Inferior parietal cortex (tissue), 1 donor: ENCODE measurements around the gene PCF11.

Source experiments
- DNase-seq: peaks from one replicate; pipeline ENCODE4 v3.0.0-alpha.2; 2016; ENCODE audit errors: extremely low spot score

The PCF11 gene

DNA sequence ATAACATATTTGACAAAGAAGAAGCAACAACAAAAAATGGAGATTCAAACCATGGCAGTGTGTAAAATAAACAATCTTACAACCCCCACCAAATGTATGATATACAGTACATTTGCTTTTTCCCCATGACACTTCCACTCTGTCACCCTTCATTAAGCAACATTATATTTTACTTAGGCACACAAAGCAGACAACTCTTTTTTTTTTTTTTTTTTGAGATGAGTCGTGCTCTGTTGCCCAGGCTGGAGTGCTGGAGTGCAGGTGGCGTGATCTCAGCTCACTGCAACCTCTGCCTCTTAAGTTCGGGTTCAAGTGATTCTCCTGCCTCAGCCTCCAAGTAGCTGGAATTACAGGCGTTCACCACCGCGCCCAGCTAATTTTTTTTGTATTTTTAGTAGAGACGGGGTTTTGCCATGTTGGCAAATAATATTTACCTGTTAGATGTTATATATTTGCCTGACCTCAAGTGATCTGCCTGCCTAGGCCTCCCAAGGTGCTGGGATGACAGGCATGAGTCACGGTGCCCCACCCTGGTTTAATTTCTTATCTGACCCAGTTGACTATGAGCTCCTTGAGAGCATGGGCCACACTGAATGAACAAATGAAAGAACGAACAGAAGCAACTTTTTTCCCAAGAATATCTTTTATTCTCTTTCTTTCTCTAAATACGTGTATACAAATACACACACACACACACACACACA is 5.5 kb upstream of the PCF11 start:
- DNase-seq, result no peak

DNA sequence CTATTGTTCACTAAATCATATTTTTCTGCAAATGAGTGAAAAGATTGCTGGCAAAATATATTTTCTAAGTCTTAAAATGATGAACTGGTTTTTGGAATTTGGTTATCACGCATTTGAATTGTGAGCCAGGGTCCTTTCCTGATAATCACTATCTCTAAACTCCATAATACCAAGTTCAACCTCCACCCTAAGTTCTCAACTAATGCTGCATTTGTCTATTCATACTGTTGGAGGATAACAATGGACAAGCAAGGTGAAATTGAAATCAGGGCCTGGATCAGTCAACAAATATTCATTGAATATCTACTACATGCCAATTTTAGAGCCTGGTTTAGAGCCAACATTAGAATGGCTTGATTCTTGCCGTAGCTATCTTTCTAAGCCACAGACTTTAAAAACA is 4.7 kb upstream of the PCF11 start:
- no peak for DNase-seq

DNA sequence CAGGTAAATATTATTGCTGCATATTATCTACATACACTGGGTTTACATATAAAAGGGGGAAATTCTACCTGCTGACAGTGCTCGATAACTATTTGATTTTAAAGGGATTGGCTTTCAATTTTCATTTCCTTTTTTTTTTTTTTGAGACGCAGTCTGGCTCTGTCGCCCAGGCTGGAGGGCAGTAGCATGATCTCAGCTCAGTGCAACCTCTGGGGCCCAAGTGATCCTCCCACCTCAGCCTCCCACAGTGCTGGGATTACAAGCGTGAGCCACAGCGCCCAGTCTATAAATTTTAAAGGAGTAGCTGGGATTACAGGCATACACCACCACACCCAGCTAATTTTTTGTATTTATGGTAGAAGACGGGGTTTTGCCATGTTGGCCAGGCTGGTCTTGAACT is 3.2 kb upstream of the PCF11 start:
- DNase-seq, result no peak

DNA sequence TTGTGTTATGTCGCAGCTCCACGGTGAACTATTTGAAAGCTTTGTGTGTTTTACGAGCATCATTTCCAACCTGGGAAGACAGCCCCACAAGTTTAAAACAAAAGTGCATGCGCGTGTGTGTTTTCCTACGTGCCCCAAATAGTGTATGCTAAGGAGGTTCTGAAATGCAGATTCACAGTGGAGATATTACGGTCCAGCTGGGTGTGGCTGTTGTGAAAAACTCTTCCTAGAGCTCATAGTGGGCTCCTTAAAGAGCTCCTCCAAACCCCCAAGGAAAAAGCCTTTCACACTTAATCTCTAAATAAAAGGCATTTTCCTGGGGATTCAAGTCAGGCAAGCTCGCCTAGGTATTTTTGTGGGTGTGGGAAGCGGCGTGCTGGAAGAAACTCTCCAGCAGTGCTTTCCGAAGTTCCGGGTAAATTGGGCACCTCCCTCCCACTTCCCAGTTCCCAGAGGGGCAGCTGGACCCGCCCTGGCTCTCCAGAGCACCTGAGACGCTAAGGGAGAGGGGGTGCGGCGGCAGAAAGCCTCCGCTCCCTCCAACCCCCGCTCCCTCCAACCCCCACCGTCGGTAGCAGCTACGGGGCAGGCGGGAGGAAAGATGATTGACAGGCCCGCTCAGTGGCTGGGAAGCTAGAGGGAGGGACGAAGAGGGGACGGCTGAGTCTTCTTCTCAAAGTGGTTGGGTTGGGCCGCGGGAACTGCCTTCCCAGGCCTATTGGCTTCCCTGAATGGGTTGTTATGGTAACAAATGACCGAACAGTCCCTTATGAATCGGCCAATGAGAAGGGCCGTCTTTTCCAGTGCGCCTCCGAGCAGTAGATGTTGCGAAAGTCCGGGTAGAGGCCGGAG is 561 bp upstream of the PCF11 start:
- DNase-seq, result peak; percentile 99

DNA sequence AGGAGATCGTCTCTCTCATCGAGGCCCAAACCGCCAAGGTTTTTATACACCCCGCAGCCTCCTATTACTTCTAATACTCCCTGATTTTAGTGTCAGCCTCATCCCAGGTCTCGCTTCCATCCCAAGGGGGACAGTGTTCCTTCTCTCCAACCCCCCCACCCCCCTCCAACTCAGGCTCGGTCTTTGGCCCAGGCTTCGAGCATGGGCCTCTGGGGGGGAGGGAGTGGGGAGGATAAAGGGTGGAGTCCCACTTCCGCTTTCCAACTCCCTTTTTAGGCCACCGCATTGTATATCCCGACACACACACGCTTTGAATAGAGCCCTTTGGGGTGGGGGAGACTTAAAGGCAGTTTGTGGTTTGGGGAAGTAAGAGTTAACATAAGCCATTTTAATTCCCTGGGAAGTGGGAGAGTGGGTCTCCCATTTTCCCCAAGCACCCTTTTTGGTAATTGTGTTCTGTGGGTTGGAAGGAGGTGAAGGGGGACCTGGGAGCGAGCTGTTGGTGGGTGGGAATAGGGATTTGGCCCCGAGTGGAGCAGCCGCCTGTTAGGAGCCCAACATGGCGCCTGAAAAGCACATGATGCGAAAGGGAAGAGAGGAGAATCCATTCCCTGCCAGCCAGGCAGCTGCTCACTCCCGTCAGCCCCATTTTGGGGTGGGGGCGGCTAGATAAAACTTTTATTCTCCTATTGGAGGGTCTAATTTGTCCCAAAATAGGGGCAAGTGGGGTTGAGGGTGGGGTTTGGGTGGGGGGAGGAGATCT is 844 bp downstream of the PCF11 start:
- peak; percentile 76 for DNase-seq

DNA sequence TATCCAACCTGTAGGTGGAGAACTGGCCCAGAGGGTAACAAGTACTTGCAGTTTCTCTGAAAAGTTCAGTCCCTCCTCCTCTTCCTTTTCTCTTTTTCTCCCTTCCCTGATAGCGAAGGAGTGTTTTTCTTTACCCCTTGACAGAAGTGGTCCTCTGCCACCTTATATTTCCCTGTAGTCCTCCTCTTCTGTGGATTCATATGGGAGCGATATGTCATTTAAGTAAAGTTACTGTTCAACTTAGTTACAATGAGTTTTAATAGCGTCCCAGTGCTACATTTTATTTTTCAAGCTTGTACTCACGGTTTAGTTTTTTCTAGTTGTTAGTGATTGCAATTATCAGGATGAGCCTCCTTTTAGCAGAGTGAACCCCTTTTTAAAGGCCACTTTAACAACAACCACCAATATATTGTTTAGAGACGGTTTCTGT is 1.4 kb downstream of the PCF11 start:
- DNase-seq, result no peak

DNA sequence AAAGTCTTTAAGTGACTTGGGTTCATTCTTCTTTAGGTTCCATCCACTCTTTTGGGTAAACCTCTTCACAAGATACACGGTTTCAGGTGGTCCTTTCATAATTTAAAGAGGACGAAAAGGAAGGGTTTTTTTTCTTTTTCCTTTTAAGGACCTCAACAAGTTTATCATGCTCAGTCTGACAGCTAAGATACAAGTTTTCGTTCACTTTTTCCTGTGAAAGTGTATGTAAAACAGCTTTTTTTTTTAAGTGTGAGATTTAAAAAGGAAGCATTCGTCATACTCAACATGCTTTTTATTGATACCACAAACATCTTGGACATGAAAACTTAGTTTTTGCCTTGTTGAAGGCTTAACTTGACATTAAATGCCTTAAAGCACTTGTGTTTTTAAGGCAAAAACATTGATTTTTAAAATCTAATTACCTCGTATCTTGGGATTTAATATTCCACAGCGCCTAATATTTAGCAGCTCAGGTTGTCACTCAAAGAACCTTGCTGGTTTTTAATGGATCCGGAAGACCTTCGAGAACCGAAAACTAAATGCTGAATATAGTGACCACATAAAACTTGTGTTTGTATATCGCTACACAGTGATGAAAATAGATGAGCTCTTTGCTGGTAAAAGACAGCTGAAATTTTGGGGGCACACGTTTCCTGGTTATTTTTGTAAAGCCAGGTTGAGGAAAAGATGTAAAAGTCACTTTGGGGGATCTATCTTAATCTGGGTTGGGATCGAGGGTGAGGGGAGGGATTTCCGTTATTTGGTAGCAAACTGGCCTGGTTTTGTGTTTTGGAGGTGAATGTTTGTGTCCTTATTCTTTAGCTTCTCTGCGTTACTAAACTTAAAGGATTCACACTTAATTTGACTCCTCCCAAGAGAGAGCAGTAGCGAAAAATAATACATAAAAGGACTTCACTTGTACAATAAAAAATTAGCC is 2.3 kb downstream of the PCF11 start:
- no peak for DNase-seq

DNA sequence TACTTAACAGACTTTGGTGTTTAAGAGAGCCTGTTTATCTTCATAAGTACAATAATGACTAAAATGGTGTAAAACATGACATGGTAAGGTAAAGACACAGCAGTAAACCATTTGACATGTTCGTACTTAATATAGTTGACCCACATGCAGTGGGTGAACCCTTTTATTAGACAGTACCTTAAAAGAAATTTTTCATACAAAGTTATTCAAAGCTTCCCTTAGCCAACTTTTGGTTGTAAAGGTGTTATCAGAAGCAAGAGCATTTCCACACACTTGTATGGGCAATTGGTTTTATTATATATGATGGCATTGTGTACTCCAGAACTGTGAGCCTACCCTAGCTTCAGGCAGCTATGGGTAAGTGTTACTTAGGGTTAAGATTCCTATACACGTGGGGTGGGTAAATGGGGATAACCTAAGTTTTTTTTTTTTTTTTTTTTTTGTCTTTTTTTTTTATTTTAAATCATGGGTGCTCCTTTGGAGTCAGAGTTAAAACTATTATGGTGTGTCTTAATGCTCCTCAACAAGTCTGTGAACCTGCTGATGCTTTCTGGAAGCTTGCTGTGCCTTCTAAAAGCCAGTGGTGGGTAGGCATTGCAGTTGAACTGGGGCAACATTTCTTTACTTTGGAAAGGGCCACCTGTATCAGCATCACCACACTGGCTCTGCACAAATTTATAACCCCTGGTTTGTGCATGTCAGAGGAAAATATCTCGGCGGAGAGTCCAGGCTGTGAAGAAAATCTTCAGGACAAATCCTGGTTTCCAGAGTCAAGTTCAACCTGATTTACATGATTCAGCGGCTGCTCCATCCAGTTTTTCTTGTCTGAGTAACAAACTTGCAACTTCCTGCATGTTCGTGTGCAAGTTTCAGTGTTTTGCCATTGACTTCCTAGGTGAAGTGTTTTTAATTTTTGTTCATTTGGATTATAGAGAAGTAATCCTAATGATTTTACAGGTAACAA is 3.3 kb downstream of the PCF11 start:
- no peak for DNase-seq

DNA sequence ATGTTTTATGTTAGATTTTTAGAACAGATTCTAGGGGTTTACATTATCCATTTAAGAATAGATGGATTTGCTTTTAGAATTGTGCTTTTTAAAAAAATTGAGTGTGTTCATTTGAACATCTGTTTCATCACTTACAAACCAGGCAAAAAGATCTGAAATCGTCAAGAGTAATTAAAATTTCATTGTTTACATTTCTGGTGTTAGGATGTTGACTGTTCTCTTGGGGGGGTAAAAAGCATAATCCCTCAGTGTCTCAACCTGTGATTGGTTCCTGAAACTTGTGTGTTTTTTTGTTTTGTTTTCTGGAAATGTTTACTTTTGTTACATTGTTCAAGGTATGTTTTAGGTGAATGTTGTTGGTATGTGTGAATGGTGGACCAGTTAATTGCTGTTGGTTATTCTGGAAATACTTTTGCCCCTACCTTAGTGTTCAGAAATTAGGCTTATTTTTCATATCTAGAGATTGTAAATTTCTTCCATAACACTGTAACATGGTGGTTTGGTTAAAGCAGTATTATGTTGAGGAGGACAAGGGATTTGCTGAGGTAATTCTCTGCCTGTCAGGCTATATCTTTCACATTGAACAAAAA is 4.8 kb downstream of the PCF11 start:
- DNase-seq, result no peak

DNA sequence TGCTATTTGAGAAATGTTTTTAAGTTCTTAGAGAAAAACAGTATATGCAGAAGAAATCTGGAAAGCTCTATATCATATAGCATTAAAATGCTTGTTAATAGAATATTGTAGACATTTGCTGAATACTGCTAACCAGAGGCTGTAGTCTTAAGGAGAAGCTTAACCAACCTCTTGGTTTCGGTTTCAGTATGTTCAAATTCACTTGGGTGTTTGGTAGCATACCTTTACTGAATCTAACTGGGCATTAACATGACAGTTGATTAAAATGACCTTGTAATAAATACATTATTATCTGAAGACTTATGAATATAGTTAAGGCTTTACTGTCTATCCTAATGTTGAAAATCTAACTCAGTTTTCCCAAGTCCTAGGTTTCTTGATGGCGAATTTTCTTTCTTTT is 5.4 kb downstream of the PCF11 start:
- no peak for DNase-seq

DNA sequence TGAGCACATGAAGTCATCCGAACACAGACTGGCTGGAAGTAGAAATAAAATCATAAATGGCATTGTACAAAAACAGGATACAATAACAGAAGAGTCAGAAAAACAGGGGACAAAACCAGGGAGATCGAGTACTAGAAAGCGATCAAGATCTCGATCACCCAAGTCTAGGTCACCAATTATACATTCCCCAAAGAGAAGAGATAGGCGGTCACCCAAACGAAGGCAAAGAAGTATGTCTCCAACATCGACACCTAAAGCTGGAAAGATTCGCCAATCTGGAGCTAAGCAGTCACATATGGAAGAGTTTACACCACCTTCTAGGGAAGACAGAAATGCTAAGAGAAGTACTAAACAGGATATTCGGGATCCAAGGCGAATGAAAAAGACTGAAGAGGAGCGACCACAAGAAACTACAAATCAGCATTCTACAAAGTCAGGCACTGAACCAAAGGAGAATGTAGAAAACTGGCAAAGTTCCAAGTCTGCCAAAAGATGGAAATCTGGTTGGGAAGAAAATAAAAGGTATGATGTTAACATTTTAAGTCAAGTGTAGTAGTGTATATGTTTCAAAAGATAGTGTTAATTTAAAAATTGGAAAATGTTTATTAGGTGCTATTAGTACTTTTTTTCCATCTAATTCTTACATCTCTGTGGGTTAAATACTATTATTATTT is 9.4 kb downstream of the PCF11 start:
- DNase-seq, result no peak

DNA sequence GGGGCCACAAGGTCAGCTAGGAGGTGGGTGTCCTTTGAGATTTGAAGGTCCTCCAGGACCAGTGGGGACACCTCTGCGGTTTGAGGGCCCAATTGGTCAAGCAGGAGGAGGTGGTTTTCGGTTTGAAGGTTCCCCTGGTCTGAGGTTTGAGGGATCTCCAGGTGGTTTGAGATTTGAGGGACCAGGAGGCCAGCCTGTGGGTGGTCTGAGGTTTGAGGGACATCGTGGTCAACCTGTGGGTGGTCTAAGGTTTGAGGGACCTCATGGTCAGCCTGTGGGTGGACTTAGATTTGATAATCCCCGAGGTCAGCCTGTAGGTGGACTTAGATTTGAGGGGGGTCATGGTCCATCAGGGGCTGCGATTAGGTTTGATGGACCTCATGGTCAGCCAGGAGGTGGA is 11.8 kb downstream of the PCF11 start:
- DNase-seq, result no peak

DNA sequence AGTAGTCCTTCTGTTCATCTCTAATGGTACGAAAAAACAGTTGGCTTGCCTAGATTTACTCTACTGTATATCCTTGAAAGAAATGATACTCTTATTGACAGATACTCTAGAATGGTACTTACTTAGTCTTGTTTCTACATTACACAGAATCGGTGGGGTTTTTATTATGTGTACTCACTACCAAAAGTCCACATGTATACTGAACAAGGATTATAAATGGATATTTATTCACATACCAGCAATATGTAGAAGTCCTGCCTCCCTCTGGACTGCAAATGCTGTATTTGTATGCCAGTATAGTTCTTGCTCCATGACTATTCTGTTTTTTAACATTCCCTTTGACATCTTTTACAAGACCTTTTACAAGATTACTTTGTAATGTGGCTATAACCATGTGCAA is 13.9 kb downstream of the PCF11 start:
- DNase-seq, result no peak

DNA sequence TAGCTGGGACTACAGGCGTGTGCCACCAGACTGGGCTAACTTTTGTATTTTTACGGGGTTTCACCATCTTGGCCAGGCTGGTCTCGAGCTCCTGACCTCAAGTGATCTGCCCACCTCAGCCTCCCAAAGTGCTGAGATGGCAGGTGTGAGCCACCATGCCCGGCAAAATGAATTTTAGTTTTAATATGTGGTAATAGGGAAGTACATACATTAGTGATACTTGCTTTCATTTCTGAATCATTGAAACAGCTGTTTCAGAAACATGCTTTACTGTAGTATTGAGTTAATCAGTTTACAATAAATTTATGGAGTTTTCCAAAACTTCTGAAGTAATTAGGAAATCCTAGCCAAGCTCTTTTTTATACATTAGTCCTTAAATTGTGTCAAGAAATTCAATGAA is 15.6 kb downstream of the PCF11 start:
- DNase-seq, result no peak

DNA sequence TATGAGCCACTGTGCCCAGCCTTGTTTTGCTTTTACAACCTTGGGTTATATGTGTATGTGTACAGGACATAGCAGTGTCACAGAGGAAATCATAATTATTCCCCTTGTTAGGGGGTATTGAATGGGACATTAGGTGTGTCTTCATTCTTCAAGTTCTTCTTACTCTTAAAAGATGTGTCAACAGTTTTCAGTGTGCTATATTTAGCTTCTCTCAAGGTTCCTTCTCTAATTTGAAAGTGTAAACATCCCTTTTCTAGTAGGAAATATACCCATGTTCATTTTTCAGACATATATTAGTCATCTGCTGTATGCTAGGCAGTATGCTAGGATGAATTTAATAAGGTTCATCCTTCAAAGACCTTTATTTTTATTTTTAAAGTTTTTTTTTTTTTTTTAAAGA is 17.1 kb downstream of the PCF11 start:
- DNase-seq, result no peak

DNA sequence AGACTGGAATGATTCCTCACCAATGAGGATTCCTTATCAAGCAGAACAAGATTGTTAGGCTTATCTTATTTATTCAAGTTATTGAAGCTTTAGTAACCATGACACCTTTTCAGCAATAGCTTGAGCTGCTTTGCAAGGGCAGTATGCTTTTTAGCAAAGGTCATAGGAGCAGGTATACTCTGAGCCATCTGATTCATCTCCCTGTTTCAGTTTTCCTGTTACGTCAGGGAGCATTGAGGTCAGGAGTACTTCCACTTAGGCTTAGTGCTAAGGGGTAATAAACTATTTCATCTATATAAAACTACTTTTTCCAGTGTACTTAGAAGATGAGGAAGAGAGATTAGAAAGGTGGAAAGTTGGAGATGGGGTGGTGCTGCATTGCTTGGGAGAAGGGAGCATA is 18.9 kb downstream of the PCF11 start:
- no peak for DNase-seq

DNA sequence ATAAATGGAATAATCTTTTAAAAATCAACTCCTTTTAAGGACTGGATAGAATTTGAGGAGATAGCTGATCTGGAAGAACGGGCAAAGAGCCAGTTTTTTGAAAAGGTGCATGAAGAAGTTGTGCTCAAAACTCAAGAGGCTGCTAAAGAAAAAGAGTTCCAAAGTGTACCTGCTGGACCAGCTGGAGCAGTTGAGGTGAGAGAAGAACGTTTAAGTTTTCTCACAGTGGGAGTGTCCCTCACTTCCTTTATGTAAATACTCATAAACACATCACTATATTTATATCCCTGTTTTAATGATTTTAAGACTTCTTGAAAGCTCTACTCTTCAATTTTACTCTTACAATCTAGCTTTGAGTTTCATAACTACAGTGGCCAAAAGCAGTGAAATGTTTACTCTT is 24.9 kb downstream of the PCF11 start:
- no peak for DNase-seq

DNA sequence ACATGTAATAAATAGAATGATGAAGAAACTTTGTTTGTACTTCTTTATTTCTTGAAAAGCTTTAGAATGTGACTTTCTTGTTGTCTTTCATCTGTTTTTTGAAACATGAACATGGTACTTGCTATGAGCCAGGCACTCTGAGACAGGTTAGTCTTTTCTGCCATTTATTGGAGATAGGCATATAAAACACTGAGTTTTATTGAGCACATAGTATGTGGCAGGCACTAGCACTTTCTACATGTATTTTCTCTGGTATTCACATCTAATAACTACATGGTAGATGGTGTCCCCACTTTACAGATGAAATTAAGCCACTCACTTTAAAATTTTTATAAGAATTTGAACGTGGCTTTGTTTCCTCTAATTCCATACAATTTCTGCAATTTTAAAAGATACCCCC is 28.8 kb downstream of the PCF11 start:
- DNase-seq, result no peak

DNA sequence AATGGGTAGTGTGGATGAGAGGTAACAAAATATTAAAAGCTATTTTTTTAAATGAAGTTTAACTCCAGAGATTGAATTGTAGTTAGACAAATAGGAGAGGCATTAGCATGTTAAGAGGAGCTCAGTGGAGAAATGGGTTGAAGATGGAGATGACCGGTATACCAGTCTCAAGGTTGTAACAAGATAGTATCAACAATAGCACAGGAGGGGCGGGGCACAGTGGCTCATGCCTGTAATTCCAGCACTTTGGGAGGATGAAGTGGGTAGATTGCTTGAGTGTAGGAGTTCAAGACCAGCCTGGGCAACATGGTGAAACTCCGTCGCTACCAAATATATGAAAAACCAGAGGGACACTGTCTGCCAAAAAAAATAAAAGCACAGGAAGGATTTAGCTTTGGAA is 30.5 kb downstream of the PCF11 start:
- DNase-seq, result no peak
